GM19193 (cell line): ENCODE measurements around the gene AMER3.

Experiments used
- POLR2A ChIP-seq: IDR thresholded peaks from 4 replicates; pipeline ENCODE4 v1.6.1; 2011; ENCODE audit not compliant: insufficient read depth, insufficient read length; ENCODE audit errors: extremely low read depth

The AMER3 gene

DNA sequence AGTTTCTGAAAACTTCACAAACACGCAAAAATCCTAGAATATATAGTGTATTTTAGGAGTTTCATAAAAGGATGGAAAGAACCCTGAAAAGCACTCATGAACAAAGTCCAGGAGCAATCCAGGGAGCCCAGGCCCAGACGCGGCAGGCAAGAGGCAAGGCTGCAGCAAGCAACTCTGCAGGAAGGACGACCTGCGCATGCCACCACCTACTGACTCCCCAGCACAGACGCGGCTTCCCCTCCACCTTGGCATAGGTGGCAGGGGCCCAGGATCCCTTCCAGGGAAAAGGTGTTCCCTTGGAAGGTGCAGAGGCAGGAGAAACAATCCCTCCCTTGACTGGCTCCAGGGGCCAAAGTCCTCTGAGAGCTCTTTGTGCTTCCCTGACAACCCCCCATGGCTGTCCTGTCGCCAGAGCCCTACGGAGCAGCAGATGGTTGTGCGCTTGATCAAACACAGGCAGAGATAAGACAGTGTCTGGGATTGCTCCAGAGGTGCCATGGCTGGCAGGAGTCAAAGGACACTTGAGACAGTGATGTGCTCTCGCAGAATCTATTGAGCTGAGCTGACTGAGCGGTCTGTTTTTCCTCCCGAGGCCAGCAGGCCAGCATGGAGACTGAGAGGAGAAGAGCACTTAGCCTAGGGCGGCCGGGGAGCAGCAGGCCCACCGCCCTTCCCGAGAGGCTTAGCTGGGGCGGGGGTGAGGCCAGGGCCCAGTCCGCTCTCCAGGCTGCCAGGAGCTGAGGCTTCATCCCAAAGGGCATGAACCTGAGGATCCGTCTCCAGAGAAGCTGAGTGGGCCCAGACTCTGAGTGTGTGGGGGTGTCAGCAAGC, 10.8 kb upstream of the AMER3 start:
- TF ChIP-seq POLR2A = no peak

DNA sequence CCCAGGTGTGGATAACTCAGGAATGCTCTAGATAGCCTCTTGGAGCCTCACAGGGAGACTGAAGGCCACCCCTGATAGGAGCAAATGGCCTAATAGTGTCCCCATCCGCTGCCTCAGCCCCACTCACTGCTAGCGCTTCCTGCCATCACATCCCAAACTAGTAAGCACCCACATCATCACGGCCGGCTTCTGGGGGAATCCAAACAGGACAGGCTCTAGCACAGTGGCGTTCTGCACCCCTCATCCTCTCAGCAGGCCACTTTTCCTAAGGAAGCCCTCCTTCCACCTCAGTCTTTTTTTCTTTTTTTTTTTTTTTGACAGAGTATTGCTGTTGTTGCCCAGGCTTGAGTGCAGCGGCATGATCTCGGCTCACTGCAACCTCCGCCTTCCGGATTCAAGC, 6.3 kb upstream of the AMER3 start:
- TF ChIP-seq POLR2A = no peak

DNA sequence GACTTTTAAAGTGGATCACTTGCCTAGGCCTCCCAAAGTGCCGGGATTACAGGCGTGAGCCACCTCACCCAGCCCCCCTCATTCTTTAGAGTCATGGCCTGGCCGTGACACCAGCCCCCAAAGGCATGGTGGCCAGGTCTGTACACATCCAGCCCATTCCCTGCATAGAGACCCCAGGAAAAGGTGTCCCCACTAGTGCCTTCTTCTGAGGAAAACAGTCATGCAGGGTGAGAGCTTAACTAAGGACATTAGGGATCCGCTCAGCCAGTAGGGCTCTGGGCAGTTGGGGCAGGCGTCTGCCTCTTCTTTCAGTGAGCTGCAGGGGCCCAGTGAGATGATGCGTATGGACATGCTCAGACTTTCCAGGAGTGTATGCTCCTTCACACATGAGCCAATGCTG, 5.7 kb upstream of the AMER3 start:
- no peak for TF ChIP-seq POLR2A

DNA sequence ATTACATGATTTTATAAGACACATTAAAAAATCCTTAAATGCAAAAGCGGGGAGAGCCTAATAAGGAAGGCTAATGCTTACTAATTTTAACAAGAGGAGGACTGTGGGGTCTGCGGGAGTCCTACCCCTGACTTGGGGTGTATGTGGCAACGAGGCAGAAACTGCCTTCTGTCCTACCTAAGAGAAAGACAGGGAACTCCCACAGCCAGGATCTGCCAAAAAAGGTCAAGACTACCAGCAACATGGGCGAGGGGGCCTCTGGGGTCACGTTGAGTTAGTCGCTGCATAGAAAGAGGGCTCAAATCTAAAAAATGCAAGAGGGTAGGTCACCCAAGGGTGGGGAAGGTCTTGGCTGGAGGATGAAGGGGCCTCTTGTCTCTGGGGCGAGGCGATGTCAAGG, 529 bp upstream of the AMER3 start:
- no peak for TF ChIP-seq POLR2A

DNA sequence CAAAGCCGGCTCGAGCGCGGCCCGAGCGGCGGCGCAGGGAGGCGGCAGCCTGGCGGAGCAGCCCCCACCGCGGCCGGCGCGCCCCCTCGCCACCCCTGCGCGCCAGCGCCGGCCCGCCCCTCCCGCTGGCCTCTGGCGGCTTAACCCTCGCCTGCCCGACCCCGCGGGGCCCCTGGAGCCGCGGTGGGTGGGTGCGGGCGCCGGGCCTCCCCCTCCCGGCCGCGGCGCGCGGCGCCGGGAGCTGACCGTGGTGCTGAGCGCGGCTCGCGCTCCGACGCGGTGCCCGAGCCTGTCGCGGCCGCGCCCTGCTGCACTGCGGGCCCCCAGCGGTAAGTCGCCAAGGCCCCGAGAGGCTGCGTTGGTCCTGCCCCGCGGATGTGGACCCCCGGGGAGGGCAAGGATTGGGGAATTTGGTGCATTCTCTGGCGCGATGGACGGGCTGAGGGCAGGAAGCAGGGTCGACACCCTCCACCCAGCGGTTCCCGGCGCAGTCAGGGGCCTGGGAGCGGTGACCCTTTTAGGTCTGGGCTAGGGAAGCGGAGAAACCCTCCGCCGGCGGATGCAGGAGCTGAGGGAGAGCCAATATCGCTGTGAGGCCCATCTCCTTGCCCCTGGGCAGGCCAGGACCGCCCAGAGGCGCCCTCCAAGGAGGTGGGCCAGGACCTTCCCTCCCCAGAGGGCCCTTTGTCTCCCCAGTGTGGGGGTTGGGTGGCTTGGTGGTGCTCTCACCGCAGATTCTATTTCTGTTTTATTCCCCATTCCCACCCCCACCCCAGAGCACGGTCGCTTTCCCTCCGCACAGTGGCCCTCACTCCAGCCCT, 923 bp downstream of the AMER3 start:
- no peak for TF ChIP-seq POLR2A

DNA sequence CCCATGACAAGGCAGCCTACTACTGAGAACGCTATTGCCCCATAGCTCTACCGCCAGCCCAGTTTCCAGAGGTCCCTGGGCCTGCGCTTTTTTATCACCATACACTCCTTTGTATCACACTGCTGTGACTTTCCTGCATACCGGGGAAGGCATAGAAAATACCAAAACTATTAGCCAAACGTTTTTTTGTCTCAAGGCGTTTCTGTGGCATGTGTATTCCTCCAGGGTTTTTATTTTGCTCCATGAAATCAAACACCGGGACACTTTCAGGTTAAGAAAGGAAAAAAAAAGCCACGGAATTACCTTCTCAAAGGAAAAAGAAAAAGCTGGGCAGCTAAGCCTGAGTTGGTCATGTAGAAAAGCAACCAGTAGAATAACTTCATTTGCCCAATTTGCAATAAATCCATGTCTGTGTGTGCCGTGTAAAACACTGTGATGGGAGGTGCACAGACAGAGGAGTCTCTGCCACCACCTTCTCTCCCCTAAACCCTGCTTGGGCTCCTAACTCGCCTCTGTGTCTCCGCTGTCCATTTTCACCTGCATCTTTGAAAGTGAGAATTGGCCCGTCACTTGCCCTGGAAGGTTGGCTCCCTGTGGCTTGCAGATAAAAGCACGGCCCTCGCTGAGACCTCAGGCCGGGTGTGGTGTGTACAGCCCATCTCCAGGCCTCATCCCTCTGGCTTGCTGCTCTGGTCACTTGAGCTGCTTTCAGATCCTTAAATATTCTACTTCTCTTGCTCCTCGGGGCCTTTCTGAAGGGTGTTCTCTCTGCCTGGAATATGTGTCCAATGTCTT, 1.7 kb downstream of the AMER3 start:
- TF ChIP-seq POLR2A = no peak

DNA sequence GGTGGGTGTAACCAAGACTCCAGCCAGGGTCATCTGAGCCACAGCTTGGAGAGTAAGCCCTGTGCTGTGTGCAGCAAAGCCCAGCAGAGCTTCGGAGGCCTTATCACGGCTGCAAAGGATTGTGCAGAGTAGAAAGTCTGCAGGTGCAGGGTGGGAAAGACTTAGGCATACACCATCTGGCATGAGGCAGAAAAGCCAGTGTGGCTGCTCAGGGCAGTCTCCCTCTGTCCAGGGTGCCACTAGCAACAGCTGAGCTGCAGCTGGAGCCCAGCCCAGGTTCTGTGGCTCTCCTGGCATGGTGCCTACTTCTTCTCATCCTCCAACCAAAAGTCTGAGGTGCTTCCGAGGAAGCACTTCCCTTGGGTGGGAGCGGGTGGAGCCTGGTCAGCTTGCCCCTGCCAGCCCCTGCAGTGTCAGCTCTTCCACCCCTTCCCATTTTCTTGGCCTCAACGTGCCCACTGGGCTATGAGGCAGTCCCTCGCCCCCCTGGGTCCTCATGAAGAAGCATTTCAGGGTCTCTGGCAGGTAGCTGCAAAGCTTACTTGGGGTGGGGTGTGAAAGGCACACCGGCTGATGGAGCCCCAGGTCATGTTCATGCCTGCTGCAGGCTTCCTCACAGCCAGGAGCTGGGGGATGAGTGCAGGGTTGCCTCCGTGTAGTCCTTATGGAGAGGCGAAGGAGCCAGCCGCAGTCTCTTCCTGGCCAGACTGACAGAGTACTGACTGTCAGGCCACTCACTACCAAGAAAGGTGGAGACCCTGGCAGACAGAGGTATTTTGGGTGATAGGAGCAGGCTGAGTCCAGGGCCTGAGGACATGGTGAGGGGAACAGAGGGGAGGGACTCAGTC, 4.8 kb downstream of the AMER3 start:
- TF ChIP-seq POLR2A = no peak

DNA sequence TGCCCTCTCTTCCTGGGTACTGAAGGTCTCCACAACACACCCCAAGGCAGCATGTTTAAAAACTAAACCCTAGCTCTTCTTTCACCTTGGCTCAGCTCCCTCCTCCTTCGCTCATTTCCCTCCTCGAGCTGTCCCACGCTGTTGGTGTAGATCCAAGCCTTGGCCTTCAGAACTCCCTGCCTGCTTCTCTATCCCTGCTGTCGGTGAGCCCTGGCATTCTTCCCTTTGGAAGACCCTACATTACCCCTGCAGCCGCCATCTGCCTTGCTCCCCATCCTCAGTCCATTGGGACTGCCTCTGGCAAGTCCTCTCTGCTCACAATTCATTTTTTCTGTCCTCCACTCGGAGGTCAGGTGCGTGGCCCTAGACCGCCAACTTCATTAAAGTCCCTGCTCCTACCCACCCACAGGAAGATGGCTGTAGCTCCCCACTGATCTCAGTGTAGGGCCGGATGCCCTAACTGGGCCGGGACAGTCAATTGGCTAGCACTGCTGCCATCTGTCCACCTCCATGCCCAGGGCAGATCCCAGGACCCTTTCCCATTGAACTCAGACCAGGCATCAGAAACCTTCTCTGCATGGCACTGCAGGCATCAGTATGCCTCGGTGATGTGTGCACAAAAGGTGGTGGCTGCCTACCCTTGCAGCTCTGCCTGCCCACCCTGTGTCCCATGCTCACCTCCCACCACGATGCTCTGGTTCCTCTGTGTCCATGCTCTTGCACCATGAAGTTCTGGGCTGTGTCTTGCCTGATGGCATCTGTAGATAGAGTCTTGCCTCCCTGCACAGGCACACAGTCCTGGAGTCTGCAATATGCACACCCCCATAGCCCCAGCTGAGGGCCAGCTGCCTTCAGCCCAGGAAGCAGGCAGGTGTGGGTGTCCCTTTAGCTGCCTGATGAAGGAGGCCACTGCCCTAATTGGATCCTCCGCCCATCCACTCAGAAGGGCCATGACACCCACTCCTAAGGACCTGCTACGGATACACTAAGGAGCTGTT, 5.7 kb downstream of the AMER3 start:
- TF ChIP-seq POLR2A = no peak

DNA sequence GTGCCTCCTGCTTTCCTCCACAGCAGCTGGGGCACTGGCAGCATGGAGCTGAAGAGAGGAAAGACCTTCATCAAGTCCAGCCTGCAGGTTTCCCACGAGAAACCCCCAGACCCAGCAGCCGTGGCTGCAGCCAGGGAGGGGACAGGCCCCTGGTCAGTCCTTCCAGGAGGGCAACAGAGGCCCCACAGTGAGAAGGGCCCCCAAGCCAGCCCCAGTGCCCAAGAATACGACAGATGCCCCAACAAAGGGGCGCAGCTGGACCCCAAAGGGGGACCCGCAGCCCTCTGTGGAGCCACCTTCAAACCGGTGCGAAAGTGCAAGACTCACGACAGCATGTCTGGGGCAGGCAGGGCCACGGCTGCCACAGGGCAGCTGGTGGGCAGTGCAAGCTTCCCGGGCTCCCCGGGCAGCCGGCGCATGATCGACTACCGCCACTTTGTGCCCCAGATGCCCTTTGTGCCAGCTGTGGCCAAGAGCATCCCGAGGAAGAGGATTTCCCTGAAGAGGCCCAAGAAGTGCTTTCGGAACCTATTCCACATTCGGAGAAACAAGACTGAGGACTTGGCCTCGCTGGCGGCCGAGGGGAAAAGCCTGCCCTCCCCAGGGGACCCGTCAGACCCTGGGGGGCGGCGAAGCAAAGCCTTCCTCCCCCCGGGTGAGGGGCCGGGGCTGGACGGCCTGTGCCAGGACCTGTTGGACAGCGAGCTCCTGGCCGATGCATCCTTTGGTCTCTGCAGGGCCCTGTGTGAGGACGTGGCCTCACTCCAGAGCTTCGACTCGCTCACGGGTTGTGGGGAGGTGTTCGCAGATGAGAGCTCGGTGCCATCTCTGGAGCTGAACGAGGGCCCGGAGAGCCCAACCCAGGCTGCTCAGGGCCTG, 6.9 kb downstream of the AMER3 start:
- TF ChIP-seq POLR2A = no peak

DNA sequence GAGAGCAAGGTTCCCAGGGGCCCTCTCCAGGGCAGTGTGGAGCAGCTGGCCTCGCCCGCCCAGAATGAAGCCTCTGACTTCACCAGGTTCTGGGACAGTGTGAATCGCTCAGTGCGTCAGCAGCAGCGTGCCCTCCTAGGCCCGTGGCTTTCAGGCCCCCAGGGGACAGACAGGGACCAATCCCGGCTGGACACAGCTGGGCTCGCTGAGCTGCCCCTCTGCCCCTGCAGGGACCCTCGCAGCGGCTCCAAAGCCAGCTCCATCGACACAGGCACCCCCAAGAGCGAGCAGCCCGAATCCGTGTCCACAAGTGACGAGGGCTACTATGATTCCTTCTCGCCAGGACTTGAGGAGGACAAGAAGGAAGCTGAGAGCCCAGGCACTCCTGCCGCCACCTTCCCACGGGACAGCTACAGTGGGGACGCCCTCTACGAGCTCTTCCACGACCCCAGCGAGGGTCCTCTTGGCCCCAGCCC, 7.6 kb downstream of the AMER3 start:
- TF ChIP-seq POLR2A = no peak

DNA sequence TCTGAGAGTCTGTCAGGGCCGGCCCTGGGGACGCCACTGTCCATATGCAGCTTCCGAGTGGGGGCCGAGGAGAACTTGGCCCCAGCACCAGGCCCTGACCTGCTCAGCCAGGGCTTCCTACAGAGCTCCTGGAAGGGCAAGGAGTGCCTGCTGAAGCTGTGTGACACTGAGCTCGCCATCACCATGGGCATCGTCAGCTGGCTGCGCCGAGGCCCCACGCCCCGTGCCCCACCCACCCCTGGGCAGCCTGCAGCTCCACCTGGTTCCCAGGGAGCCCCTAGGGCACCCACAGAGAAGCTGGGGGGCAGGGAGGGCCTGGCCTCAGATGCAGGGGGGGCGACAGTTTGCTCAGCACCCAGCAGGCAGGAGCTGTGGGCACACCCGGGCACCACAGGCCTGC, 8.1 kb downstream of the AMER3 start:
- no peak for TF ChIP-seq POLR2A
